Mammary epithelial cell (primary cell): ENCODE measurements around the gene CHD9.

Experiments
- EZH2 ChIP-seq: IDR thresholded peaks from 2 replicates; pipeline ENCODE4 v1.6.1; 2012; ENCODE audit warnings: low read length, inconsistent platforms, borderline replicate concordance
- TF ChIP-seq, protein P1 (sequence below), 2 donors: IDR thresholded peaks in 1 of 2; conservative IDR thresholded peaks in 1 of 2; 2 replicates each; pipeline ENCODE4 v1.5.1; 2011 to 2012; ENCODE audit warnings: inconsistent platforms in 2 of 2, low read length in 2 of 2, mild to moderate bottlenecking in 2 of 2, control low read depth in 1 of 2, low read depth in 1 of 2; ENCODE audit not compliant: insufficient read depth in 1 of 2; ENCODE audit errors: extremely low read depth in 1 of 2

DNA sequence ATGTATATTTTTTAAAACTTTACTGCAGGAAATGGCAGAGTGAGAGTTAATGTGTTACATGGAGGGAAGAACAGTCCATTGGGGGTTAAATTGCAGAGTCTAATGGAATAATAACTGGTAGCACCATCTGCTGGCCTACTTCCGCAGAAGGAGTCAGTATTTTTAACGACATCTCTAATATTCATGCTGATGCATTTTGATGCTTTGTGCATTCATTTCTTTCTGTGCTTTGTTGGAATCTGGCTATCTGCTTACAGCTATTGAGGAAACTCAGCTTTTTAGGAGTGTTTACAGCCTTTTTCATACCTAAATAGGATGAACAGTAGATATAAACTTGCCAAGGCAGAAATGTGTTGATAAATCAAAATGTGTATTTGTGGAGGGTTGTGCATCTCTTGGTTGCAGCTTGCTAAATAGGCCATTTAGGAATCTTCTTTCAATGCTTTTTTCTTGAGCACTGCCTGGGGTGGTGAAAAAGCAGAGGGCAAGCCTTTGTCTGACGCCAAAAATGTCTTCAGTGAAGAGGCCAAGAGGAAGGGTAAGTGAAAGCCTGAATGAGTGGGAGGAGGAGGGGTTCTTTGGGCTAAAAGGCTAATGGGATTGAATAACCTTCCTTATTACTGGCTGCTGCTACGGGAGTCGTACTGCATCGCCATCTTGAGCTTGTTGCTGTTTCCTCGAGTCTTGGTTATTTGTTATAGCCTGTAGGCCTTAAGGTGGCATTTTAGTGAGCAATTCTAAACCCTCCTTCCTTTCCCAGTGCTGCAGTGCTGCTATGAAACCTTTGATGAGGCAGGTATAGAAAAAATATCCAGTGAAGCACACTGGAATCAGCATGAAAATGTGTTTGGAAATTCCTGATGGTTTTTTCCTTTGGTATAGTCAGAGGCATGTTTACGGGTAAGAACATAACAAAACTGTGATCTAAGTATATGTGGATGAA, 153.3 kb downstream of the CHD9 start:
- TF ChIP-seq, protein P1, sequence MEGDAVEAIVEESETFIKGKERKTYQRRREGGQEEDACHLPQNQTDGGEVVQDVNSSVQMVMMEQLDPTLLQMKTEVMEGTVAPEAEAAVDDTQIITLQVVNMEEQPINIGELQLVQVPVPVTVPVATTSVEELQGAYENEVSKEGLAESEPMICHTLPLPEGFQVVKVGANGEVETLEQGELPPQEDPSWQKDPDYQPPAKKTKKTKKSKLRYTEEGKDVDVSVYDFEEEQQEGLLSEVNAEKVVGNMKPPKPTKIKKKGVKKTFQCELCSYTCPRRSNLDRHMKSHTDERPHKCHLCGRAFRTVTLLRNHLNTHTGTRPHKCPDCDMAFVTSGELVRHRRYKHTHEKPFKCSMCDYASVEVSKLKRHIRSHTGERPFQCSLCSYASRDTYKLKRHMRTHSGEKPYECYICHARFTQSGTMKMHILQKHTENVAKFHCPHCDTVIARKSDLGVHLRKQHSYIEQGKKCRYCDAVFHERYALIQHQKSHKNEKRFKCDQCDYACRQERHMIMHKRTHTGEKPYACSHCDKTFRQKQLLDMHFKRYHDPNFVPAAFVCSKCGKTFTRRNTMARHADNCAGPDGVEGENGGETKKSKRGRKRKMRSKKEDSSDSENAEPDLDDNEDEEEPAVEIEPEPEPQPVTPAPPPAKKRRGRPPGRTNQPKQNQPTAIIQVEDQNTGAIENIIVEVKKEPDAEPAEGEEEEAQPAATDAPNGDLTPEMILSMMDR (conservative IDR thresholded peaks at IDR 0.05 in 1 of 2, IDR thresholded peaks at IDR 0.05 in 1 of 2; ENCODE audit: extremely low read depth in 1 of 2, insufficient read depth in 1 of 2, low read depth in 1 of 2, low read length in 2 of 2): peak; percentile 55 to 60
- no peak for TF ChIP-seq EZH2
